ENCODE results near the gene METAP1D. TPM values are rescaled to one million over a fixed set of nuclear protein-coding genes. Genes with fewer than 3 reads are reported as not detected.
"Not testable (repeated sequence)": the region's sequence is repeated elsewhere in the genome, so short reads cannot be mapped to it uniquely, and the experiment has no call there.

Gene METAP1D
- polyA plus RNA-seq, 1 of the 3 experiments (the other 2 are of a cell fraction), result 10.3 TPM

DNA sequence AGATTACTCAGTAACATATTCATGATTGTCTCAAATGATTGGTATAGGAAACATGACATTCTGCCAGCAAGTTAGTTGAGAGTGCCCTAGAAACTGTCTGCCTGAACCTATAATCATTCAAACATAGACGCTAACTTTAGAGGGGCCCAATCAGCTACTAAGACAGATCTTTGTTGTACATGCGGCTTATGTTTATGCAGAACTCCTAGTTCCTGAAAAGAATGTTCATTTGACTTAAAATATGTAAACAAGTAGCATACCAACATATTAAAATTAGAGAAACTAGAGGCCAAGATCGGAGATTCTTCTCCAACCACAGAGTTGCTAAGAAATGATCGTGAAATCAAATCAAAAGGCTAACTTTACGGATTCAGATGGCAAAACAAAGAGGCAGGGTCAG, 4.2 kb upstream of the METAP1D start (continued):
- no peak for TF ChIP-seq MXI1 (IDR thresholded peaks at IDR 0.05; ENCODE audit: low read depth, low read length)

DNA sequence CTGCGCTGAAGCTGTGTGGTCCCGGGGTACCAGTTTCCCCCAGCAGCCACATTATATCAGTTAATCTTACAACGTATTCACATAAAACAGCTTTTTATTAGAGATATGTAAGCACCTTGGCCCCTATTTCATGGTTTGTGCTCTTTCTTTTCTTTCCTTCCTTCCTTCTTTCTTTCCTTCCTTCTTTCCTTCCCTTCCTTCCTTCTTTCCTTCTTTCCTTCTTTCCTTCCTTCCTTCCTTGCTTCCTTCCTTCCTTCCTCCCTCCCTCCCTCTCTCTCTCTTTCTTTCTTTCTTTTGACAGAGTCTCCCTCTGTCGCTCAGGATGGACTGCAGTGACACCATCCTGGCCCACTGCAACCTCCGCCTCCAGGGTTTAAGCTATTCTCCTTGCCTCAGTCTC, 3.7 kb upstream of the METAP1D start:
- H2AFZ ChIP-seq (ENCODE audit: low read depth), result no peak overlapping the region

DNA sequence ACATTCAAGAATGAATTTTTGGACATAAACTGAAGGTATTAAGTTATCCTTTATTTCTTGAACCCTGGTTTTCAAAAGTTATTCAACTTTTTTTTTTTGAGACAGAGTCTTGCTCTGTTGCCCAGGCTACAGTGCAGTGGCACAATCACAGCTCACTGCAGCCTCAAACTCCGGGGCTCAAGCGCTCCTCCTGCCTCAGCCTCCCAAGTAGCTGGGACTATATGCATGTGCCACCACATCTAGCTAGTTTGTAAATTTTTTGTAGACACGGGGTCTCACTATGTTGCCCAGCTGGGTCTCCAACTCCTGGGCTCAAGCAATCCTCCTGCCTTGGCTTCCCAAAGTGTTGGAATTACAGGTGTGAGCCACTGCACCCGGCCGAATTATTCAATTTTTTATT, 2.7 kb upstream of the METAP1D start:
- H3K4me3 ChIP-seq (ENCODE audit: low read depth in 2 of 2, low read length in 1 of 2); H3K27ac ChIP-seq (ENCODE audit: low read depth in 2 of 2, low read length in 1 of 2); H3F3A ChIP-seq (replicated peaks; ENCODE audit: insufficient read depth); DNase-seq; H3K9me3 ChIP-seq; H3K79me2 ChIP-seq (ENCODE audit: insufficient read depth); H2AFZ ChIP-seq (ENCODE audit: low read depth); H3K9me2 ChIP-seq; H3K36me3 ChIP-seq (replicated peaks in 1 of 2; ENCODE audit: control insufficient read depth in 1 of 2, insufficient read depth in 2 of 2, low read length in 1 of 2); H4K20me1 ChIP-seq (ENCODE audit: insufficient read depth); H3K27me3 ChIP-seq (ENCODE audit: insufficient read depth); H3K4me2 ChIP-seq; H3K4me1 ChIP-seq (ENCODE audit: control insufficient read depth in 1 of 2, insufficient read depth in 2 of 2, low read depth in 1 of 2, low read length in 1 of 2); POLR2A ChIA-PET; H3K9ac ChIP-seq: not testable (repeated sequence)
- WGBS (ENCODE audit: low lambda C conversion rate), result 93% methylated on average over 5 of the region's 5 CpGs
- CTCF ChIA-PET, result interaction anchor here (1.3 kb wide), 1 partner anchor 291 kb away, joined by 4 read pairs; no protein-coding TSS in a partner anchor

More for the DNA sequence above, 3.7 kb upstream of the METAP1D start:
- Histone ChIP-seq H3K4me1 (ENCODE audit: control insufficient read depth in 1 of 2, insufficient read depth in 2 of 2, low read depth in 1 of 2, low read length in 1 of 2) (peaks cover 0 to 3% of the 10 kb centered on the region in 2 experiments; a peak in 1 of 4 replicates), H3K27me3 (ENCODE audit: insufficient read depth) (no peaks in the 10 kb centered on the region), H4K20me1 (ENCODE audit: insufficient read depth) (no peaks in the 10 kb centered on the region), H3K9ac (no peak overlapping the region), H3K4me3 (ENCODE audit: low read depth in 2 of 2, low read length in 1 of 2) (no peak overlapping the region), H3F3A (replicated peaks; ENCODE audit: insufficient read depth) (no peaks in the 10 kb centered on the region), H3K4me2 (no peak overlapping the region), H3K79me2 (ENCODE audit: insufficient read depth) (no peaks in the 10 kb centered on the region), H3K9me3 (no peaks in the 10 kb centered on the region), H3K27ac (ENCODE audit: low read depth in 2 of 2, low read length in 1 of 2) (no peak overlapping the region), H3K36me3 (replicated peaks in 1 of 2; ENCODE audit: control insufficient read depth in 1 of 2, insufficient read depth in 2 of 2, low read length in 1 of 2) (no peaks in the 10 kb centered on the region), H3K9me2 (no peaks in the 10 kb centered on the region)
- ChIA-PET CTCF (interaction anchor here (1.3 kb wide), 1 partner anchor 290 kb away, joined by 4 read pairs; no protein-coding TSS in a partner anchor), POLR2A (interaction anchor here (0.5 kb wide), 1 partner anchor 852 kb away, joined by 3 read pairs; no protein-coding TSS in a partner anchor)
- no peak for DNase-seq
- 93% methylated on average over 5 of the region's 5 CpGs for WGBS (ENCODE audit: low lambda C conversion rate)
- TF ChIP-seq, protein P1, sequence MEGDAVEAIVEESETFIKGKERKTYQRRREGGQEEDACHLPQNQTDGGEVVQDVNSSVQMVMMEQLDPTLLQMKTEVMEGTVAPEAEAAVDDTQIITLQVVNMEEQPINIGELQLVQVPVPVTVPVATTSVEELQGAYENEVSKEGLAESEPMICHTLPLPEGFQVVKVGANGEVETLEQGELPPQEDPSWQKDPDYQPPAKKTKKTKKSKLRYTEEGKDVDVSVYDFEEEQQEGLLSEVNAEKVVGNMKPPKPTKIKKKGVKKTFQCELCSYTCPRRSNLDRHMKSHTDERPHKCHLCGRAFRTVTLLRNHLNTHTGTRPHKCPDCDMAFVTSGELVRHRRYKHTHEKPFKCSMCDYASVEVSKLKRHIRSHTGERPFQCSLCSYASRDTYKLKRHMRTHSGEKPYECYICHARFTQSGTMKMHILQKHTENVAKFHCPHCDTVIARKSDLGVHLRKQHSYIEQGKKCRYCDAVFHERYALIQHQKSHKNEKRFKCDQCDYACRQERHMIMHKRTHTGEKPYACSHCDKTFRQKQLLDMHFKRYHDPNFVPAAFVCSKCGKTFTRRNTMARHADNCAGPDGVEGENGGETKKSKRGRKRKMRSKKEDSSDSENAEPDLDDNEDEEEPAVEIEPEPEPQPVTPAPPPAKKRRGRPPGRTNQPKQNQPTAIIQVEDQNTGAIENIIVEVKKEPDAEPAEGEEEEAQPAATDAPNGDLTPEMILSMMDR (IDR thresholded peaks at IDR 0.05), result no peak
- TF ChIP-seq NRF1 (IDR thresholded peaks at IDR 0.05; ENCODE audit: low read depth, low read length), result no peak

DNA sequence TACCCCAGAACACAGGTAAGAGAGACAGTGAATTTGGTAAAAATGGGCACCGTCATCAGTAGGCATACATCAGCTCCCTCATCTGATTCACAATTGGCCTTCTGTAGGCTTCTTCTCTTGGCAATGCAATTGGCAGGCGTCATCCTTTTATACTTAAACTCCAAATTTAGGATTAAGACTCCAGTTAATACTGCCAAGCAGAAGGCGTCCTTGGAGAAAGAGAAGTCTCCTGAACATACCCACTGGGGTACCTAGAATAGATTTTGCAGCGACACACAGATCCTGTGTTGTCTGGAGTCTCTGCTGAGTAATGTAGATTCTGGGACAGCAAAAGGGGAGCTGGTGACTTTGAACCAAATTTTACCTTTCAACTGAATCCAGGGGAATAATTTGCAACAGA, 592 bp upstream of the METAP1D start:
- Histone ChIP-seq H3K4me2 (peak overlapping the region; percentile 91), H3K27ac (ENCODE audit: low read depth in 2 of 2, low read length in 1 of 2) (0 out of 4 replicates have a peak overlapping the region, but pooled peaks of 1 of the 2 experiments have one; percentile 44), H3K9me3 (no peaks in the 10 kb centered on the region), H3K27me3 (ENCODE audit: insufficient read depth) (no peaks in the 10 kb centered on the region), H3K4me1 (ENCODE audit: control insufficient read depth in 1 of 2, insufficient read depth in 2 of 2, low read depth in 1 of 2, low read length in 1 of 2) (peaks cover 0 to 3% of the 10 kb centered on the region in 2 experiments; a peak in 1 of 4 replicates), H3F3A (replicated peaks; ENCODE audit: insufficient read depth) (no peaks in the 10 kb centered on the region), H3K79me2 (ENCODE audit: insufficient read depth) (no peaks in the 10 kb centered on the region), H3K4me3 (ENCODE audit: low read depth in 2 of 2, low read length in 1 of 2) (peak overlapping the region; percentile 66 to 80), H3K9ac (peak overlapping the region; percentile 60; the same call in 1 of the 2 replicates), H3K36me3 (replicated peaks in 1 of 2; ENCODE audit: control insufficient read depth in 1 of 2, insufficient read depth in 2 of 2, low read length in 1 of 2) (no peaks in the 10 kb centered on the region), H3K9me2 (no peaks in the 10 kb centered on the region), H4K20me1 (ENCODE audit: insufficient read depth) (no peaks in the 10 kb centered on the region), H2AFZ (ENCODE audit: low read depth) (peak overlapping the region; percentile 97)
- 46% methylated on average over 4 of the region's 4 CpGs for WGBS (ENCODE audit: low lambda C conversion rate)
- CTCF ChIA-PET, result no interaction called here
- DNase-seq, result no peak
- TF ChIP-seq TAF1 (IDR thresholded peaks at IDR 0.05; ENCODE audit: borderline replicate concordance, low read depth, low read length), result no peak
- TF ChIP-seq, protein P2, sequence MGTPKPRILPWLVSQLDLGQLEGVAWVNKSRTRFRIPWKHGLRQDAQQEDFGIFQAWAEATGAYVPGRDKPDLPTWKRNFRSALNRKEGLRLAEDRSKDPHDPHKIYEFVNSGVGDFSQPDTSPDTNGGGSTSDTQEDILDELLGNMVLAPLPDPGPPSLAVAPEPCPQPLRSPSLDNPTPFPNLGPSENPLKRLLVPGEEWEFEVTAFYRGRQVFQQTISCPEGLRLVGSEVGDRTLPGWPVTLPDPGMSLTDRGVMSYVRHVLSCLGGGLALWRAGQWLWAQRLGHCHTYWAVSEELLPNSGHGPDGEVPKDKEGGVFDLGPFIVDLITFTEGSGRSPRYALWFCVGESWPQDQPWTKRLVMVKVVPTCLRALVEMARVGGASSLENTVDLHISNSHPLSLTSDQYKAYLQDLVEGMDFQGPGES (IDR thresholded peaks at IDR 0.05; ENCODE audit: low read depth, low read length), result no peak
- TF ChIP-seq SMC3 (IDR thresholded peaks at IDR 0.05; ENCODE audit: low read depth, low read length), result no peak
- no peak for TF ChIP-seq ELF1 (IDR thresholded peaks at IDR 0.05)
- TF ChIP-seq EZH2phosphoT487 (IDR thresholded peaks at IDR 0.05; ENCODE audit: borderline replicate concordance, low read depth), result no peak
- no peak for TF ChIP-seq RFX5 (IDR thresholded peaks at IDR 0.05; ENCODE audit: low read length)
- TF ChIP-seq MEF2A (IDR thresholded peaks at IDR 0.05; ENCODE audit: borderline replicate concordance, low read depth), result no peak
- TF ChIP-seq FOSL2 (IDR thresholded peaks at IDR 0.05; ENCODE audit: borderline replicate concordance, low read depth), result no peak
- POLR2A ChIA-PET, result no interaction called here

Measured in SK-N-SH (cell line).